HepG2 (cell line): ENCODE measurements around the gene FNDC3B. TPM values are rescaled to one million over a fixed set of nuclear protein-coding genes. Genes with fewer than 3 reads are reported as not detected.

Source experiments
- CREBL2 ChIP-seq: sonication (generic); formaldehyde crosslinking; IDR thresholded peaks from 2 replicates; pipeline ENCODE4 v1.8.1; 2023; ENCODE audit warnings: missing genetic modification reagents, mild to moderate bottlenecking, borderline replicate concordance
- GLI4 ChIP-seq: sonication (generic); formaldehyde crosslinking; IDR thresholded peaks from 2 replicates; pipeline ENCODE4 v1.5.1; 2020; ENCODE audit warnings: missing genetic modification reagents, mild to moderate bottlenecking, moderate library complexity, borderline replicate concordance
- MLX ChIP-seq: IDR thresholded peaks from 2 replicates; pipeline ENCODE4 v1.6.1; 2016
- MXD4 ChIP-seq: IDR thresholded peaks from 2 replicates; pipeline ENCODE4 v1.6.1; 2016; ENCODE audit warnings: mild to moderate bottlenecking, missing biosample characterization, missing genetic modification reagents
- POGZ ChIP-seq: sonication (generic); formaldehyde crosslinking; IDR thresholded peaks from 2 replicates; pipeline ENCODE4 v1.4.0; 2020; ENCODE audit warnings: mild to moderate bottlenecking, missing genetic modification reagents
- SOX6 ChIP-seq, 2 experiments: fragments of 450-650 bp in 1 of 2; sonication (generic) in 1 of 2; formaldehyde crosslinking in 1 of 2; IDR thresholded peaks; 2 replicates each; pipeline versions ENCODE4 v1.4.0 to v1.6.1; 2017 to 2020; ENCODE audit warnings: antibody characterized with exemption in 1 of 2, mild to moderate bottlenecking in 1 of 2, missing genetic modification reagents in 1 of 2
- SP4 ChIP-seq: sonication (generic); formaldehyde crosslinking; IDR thresholded peaks from 2 replicates; pipeline ENCODE4 v1.8.1; 2023; ENCODE audit warnings: mild to moderate bottlenecking, missing genetic modification reagents
- TFE3 ChIP-seq: IDR thresholded peaks from 2 replicates; pipeline ENCODE4 v1.6.1; 2016
- ZBTB37 ChIP-seq: sonication (generic); formaldehyde crosslinking; IDR thresholded peaks from 2 replicates; pipeline ENCODE4 v1.4.0; 2020; ENCODE audit warnings: mild to moderate bottlenecking, missing genetic modification reagents
- ZFP36L1 ChIP-seq: sonication (generic); formaldehyde crosslinking; IDR thresholded peaks from 2 replicates; pipeline ENCODE4 v1.8.0; 2022; ENCODE audit warnings: mild to moderate bottlenecking, missing genetic modification reagents, moderate library complexity
- ZFYVE20 ChIP-seq: sonication (generic); formaldehyde crosslinking; IDR thresholded peaks from 2 replicates; pipeline ENCODE4 v1.8.0; 2023; ENCODE audit warnings: low read depth, mild to moderate bottlenecking, moderate library complexity, missing genetic modification reagents, borderline replicate concordance
- ZNF142 ChIP-seq: sonication (generic); formaldehyde crosslinking; IDR thresholded peaks from 2 replicates; pipeline ENCODE4 v1.4.0; 2020; ENCODE audit warnings: missing genetic modification reagents
- ZNF468 ChIP-seq: sonication (generic); formaldehyde crosslinking; IDR thresholded peaks from 2 replicates; pipeline ENCODE4 v1.8.0; 2022; ENCODE audit warnings: mild to moderate bottlenecking, moderate library complexity, missing genetic modification reagents
- ZNF660 ChIP-seq: sonication (generic); formaldehyde crosslinking; IDR thresholded peaks from 2 replicates; pipeline ENCODE4 v1.5.1; 2020; ENCODE audit warnings: mild to moderate bottlenecking, low read depth, missing genetic modification reagents, borderline replicate concordance
- ZNF776 ChIP-seq: sonication (generic); formaldehyde crosslinking; IDR thresholded peaks from 2 replicates; pipeline ENCODE4 v1.4.0; 2020; ENCODE audit warnings: mild to moderate bottlenecking, missing genetic modification reagents
- ZNF781 ChIP-seq: sonication (generic); formaldehyde crosslinking; IDR thresholded peaks from 2 replicates; pipeline ENCODE4 v1.5.1; 2020; ENCODE audit warnings: borderline replicate concordance, mild to moderate bottlenecking, missing genetic modification reagents; ENCODE audit errors: not compliant biosample characterization
- polyA plus RNA-seq, 8 experiments: library from polyadenylated mRNA; depleted of rRNA in 3 of 8; stranded (reverse) in 7 of 8; unstranded in 1 of 8; fragments of >200 nt; fragmentation: Illumina TruSeq in 4 of 8; extraction: Trizol in 4 of 8; gene quantifications; 2 replicates each; pipeline versions ENCODE4 v1.2.1 to v1.2.3, GENCODE V29; 2011 to 2016; ENCODE audit warnings: low read depth in 4 of 8, missing spikeins in 1 of 8, mixed read lengths in 1 of 8; ENCODE audit not compliant: insufficient read depth in 1 of 8
- total RNA-seq, 5 experiments: library from RNA; depleted of rRNA; stranded (reverse); fragments of >200 nt; fragmentation: Illumina TruSeq; extraction: Trizol; gene quantifications; 2 replicates each; pipeline ENCODE4 v1.2.3, GENCODE V29; 2016; ENCODE audit warnings: low read depth in 1 of 5
- TF ChIP-seq, protein P1 (sequence below): sonication (generic); formaldehyde crosslinking; IDR thresholded peaks from 2 replicates; pipeline ENCODE4 v1.9.0; 2022; ENCODE audit warnings: missing genetic modification reagents, mild to moderate bottlenecking, borderline replicate concordance

The FNDC3B gene
- total and polyA plus RNA-seq, 2 of the 13 experiments (the other 11 are each of a cell fraction or from before 2014, with no cell fraction given): 74.8 to 103 TPM

GRCh38 chr3:172203522-172204258, 164.3 kb downstream of the FNDC3B start (continued):
- TF ChIP-seq ZNF142 (no peak), ZNF781 (CRISPR knock-in tag) (no peak), TFE3 (CRISPR knock-in tag) (peak; percentile 62; the same call in 1 of the 2 replicates), ZBTB37 (no peak), ZNF776 (CRISPR knock-in tag) (no peak), SOX6 (IDR thresholded peaks at IDR 0.05) (no peak), SOX6 (CRISPR knock-in tag; IDR thresholded peaks at IDR 0.05) (peak; percentile 95), SP4 (CRISPR knock-in tag) (no peak; the same call in 1 of the 2 replicates), POGZ (peak; percentile 74), ZFYVE20 (no peak), CREBL2 (CRISPR knock-in tag) (no peak), GLI4 (CRISPR knock-in tag) (no peak), MXD4 (CRISPR knock-in tag) (no peak), ZFP36L1 (CRISPR knock-in tag) (no peak), ZNF468 (no peak), ZNF660 (CRISPR knock-in tag) (no peak), MLX (CRISPR knock-in tag) (peak; percentile 70)
- TF ChIP-seq, protein P1, sequence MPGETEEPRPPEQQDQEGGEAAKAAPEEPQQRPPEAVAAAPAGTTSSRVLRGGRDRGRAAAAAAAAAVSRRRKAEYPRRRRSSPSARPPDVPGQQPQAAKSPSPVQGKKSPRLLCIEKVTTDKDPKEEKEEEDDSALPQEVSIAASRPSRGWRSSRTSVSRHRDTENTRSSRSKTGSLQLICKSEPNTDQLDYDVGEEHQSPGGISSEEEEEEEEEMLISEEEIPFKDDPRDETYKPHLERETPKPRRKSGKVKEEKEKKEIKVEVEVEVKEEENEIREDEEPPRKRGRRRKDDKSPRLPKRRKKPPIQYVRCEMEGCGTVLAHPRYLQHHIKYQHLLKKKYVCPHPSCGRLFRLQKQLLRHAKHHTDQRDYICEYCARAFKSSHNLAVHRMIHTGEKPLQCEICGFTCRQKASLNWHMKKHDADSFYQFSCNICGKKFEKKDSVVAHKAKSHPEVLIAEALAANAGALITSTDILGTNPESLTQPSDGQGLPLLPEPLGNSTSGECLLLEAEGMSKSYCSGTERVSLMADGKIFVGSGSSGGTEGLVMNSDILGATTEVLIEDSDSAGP (CRISPR knock-in tag): no peak
